NCI-H69 (cell line): ENCODE measurements around the gene GDF11.

ENCODE experiments used
- DNase-seq: peaks from one replicate; lab custom pipeline; 2025; lab: John Stamatoyannopoulos, UW

The GDF11 gene

DNA sequence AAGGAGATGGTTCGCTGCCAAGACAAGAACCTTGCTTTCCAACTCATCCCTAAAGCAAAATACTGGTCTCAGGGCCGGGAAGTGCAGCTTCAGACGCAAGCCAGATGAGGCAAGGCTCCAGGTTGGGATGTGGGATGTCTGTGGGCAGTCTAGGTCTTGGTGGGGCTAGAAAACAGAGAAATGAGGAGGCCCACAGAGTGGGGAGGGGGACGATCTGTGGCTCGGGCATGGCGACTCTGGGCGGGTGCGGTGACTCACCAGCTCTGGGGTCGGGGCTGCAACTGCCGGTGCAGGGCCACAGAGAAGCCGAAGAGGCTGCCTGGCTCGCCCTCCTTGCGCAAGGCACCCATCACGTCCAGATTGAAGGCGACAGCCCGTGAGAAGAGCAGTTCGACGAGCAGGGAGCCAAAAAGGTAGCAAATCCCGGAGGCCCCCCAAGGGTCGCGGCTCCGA is 35.7 kb upstream of the GDF11 start:
- peak; percentile 41 for DNase-seq

DNA sequence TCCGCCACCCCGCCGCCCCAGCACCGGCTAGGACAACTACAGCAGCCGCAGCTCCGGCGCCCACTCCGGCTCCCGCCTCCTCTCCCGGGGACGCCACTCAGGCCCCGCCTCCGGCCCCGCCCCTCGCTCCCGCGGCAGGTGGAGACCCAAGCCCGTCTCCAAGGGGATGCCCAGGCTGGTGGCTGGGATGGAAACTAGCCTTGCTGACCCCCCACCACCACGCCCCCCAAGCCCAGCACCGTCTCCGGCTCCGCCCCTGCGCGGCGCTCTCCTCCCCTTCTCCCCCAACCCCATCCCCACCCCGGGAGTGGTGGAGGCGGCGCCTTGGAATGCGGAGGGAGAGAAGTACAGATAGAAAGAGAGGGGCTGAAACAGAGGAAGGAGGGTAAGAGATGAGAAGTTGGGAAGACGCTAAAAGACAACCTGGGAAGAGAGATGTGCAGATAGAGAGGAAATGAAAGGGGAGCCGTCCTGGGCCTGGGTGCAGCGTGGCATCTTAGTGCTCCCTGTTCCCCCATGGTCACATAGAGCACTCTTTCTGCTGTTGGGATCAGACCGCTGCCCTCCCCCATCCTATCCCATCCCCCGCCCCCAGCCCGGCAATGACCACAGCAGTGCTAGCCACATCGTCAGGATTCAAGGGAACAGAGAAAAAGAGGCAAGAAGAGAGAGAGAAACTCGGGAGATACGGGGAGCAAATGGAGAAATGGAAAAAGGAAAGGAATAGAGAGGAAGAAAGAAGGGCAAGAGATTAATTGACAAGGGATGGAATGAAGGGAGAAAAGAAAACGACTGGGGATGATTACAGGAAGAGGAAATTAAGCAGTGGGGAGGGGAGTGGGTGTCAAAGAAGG is 34.9 kb upstream of the GDF11 start, which contains the start of gene ITGA7:
Gene ITGA7 (minus strand): TSS at position 64 of the 854 bp plus-strand sequence. CDS start 222 bp downstream, outside the sequence.
- DNase-seq, result peak; percentile 89

DNA sequence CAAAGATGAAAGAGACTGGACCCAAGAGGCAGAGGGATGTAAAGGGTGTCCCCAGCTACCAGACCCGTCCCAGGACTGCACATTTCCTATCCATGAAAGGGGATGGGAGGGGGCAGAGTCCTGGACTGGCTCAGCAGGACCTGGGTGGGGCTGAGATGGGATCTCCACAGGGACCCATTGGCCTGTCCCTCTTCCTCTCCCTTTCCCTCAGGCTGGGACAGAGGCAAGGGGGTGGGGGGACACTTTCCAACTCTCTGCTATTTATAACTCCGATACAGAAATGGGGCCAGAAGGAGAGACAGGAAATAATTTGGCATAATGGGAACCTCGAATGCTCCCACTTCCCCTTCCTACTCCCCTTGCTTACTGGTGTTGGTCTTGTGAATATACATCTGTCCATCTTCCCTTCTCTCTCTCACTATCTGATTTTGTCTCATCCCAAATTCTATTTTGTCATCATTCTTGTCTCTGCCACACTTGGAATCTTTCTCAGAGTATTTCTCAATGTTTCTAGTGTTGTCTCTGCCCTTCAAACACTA is 34.2 kb upstream of the GDF11 start:
- DNase-seq, result no peak

DNA sequence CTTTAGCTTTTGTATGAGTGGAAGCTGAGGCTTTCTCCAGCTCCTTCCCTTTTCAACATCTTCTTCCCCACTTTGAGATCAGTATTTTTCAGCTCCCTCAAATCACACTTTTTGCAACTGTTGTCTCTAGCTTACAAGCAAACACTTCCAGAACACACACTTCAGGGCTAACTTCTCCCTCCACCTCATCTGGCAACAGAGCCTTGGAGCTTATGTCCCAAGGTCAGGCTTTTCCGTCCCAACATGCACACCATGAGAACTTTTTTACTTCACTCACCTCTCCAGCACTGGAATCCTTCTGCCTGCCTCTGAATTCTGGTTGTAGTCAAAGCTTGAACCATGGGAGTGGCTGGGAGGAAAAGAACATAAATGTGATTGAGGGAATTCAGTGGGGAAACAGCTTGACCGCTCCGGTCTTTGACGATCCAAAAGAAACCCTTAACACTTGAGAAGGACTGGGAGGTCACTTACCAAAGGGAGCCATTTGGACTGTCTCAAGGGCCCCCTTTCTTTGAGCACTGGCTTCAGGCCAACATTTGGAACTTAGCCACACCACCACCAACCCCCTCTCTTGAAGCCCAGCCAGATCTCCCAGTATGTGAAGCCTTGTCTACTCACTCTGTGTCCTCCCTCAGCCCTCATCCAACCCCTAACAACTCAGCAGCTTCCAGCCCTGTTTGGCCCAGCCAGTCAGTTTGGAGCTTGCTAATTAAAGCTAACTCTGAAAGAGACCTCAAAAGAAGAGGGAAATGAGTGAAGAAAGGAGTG is 31.0 kb upstream of the GDF11 start:
- no peak for DNase-seq

DNA sequence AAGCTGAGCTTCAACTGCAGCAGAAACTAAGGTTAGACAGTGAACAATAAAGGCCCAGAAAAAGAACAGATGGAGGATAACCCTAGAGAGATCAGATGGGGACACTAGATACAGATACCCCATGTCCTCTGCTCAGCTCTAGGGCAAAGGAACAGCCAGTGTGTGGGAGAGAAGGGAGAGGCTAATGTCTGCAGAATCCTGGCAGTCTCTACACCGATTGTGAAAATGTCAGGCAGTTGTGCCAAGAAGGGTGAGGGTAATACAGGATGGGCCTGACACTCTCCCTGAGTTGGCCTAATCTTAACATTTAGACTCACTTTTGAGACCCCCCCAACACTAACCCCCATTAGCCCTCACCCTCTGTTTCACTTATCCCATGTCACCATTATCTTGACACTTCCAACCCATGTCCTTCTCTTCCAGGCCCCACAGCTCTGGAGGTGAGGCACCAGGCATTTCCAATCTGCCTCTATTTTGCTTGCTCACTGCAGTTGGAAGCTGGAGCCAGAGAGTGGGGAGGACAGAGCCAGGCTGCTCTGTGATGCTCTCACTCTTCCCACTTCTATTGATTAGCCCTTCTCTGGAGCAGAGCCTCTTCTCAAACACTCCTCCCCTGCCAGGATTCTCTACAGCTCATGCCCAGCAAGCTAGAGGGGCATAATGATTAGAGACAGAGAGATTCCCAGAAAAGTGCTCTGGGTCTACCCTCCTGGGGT is 30.1 kb upstream of the GDF11 start:
- DNase-seq, result no peak

DNA sequence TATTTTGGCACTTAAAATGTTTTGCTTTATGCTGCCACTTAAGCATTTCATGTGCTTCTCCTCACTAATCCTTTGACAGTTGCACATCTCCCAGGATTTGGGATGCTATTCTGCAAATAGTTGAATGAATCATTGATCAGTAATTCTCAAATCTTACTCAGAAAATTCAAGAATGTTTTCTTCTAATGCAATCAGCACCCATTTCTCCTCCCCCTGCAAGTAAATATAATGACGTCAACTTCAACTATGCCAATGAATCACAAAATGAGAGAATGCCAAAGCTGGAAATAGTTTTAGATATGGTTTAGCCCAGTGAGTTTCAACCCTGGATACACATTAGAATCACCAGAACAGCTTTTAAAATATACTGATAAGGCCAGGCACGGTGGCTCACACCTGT is 29.2 kb upstream of the GDF11 start:
- no peak for DNase-seq

DNA sequence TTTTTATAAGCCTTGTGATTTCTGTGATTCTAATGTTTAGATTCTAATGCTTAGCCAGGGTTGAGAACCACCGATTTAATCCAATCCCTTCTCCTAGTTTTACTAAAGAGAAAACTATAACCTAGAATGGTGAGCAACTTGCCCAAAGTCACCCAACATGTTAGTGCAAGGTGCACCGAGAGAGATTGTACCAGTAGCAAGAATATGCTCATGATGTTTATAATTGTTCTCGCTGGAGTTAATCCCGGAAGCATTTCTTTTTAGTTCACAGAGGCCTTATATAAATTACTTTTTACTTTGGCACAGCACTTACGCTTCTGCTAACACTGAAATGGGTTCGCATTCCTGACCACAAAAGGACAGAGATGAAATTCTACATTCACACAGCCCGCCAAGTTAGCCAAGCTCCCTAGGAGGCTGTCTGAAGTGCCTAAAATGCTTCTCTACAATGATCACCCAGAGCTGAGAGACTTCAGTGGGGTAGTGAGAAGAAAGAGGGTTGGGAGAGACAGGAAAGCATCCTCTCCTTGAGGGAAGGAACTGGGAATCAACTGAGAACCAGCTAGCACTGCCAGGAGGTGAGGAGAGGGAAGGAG is 27.7 kb upstream of the GDF11 start:
- DNase-seq, result peak; percentile 48

DNA sequence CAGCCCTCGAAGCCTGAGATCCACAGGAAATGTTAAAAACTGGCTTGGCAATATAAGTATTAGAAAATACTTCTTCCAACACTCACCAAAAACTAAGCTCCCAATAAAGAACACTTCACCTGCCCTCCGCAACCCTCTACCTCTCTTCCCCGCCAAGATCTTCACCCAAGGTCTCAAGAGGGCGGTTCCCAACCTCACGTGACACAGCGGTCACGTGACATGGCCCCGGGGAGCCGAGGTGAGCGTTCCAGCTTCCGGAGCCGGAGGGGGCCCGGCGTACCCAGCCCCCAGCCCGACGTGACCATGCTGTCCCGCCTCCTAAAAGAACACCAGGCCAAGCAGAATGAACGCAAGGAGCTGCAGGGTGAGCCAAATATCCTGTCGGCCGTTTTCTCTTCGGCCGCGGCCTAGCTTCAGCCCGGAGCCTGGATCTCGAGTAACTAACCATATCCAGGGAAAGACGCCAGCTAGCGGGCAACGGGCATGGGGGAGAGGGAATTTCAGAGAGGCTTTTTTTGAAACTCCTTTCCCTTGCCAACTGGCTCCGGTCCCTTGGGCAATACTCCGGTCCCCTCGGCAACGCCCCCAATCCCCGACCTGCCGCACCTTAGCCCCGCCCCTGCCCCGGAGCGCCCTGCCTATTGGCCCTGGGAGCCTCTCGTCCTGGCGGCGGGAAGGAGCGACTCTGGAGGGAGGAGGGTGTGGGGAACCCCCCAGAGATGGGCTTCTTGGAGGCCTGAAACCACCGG is 26.9 kb upstream of the GDF11 start, which contains the start of gene BLOC1S1:
Gene BLOC1S1 (plus strand): TSS at position 214 of the 749 bp plus-strand sequence. CDS start 6 bp downstream, at position 220.
- peak; percentile 99 for DNase-seq

DNA sequence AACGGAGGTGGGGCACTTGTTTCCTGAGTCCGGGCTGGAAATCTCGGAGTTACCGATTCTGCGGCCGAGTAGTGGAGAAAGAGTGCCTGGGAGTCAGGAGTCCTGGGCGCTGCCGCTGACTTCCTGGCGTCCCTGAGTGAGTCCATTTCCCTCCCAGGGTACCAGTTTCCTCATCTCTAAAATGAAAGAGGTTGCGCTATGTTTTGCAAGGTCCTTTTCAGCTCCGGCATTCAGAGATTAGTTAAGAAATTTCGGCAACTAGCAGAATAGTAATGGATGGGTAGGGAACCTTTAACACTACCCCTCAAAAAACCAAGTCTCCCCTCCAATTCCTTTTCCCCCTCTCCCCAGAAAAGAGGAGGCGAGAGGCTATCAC is 26.4 kb upstream of the GDF11 start:
- DNase-seq, result no peak

DNA sequence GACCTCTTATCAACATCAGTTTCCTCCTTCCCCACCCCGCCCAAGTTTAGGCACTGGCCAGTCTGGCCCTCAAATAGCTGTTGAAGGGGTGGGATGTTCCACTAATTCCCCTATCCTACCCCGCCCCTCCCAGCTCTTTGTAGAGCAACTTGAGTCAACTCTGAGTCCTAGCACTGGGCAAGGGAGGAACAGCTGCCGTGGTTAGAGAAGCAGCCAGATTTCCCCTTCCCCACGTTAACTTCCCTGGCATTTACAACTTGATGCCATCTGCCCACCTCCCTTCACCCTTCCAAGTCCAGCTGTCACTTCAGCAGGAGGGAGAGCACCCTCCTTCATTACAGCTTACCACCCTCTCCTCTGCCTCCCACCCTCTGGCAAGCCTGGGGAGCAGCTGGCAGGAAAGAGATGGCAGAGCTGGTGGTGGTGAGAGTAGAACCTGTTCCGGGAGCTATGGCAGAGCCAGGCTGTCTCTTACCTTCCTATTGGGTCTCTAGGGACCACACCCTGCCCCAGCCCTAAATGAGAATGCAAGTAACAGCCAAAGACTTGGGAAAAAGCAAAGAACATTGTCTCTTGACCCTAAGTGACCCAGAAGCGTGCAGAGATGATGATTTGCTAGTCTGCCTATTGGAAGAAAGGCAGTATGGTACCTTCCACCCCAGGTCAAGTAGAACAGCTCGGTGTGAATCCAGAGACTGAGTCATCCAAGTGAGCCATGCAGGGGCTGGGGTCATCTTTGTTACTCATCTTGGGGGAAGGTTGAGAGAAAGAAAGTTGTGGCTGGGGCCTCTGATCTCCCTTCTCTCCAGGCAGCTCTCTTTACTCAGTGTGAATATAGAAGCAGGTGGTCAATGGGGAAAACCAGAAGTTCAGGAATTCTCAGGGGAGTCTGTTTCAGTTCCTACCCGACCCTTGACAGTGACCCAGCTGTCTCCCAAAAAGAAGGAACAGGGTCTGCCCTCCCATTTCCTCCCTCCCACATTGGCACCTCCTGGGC is 25.6 kb upstream of the GDF11 start:
- DNase-seq, result peak; percentile 82

DNA sequence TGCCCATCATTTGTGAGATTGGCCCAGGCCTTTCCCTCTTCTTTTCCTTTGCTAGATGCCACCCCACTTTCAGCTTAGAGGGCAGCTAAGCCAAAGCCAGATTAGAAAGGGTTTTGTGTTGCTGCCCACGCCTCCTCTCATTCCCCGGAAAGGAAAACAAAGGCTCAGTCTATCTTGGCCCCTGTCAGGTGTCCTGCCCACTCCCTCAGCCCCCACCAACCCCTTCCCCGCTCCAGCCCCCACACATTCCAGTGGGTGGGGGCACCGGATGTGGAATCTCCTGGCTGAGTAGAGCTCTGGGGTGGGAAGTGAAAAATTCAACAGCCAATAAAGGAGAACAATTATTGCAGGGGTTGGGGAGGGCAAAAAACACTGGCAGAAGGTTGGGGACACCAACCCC is 24.9 kb upstream of the GDF11 start:
- no peak for DNase-seq

DNA sequence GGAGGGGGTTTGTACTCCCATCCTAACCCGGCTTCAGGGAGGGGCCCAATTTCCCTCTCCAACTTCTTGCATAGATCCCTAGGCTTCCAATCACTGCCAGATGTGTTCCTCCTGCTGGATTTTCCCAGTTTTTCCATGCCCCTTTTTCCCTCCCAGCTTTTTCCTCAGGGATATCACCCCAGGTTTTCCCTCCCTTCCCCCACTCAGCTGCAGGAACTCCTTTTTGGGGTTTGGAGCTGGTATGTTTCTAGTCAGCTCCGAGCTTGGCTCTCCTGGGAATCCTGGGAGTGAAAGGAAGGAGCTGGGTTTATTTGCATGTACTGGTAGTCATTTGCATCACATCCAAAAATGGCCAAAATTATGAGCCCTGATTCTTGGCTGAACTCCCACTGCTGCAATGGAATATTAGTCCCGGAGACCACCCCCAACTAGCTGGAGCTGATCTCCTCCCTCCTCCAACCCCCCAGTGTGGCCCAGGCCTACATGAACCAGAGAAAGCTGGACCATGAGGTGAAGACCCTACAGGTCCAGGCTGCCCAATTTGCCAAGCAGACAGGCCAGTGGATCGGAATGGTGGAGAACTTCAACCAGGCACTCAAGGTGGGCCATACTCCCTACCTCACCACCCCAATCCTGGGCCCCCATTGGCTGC is 24.2 kb upstream of the GDF11 start:
- no peak for DNase-seq

DNA sequence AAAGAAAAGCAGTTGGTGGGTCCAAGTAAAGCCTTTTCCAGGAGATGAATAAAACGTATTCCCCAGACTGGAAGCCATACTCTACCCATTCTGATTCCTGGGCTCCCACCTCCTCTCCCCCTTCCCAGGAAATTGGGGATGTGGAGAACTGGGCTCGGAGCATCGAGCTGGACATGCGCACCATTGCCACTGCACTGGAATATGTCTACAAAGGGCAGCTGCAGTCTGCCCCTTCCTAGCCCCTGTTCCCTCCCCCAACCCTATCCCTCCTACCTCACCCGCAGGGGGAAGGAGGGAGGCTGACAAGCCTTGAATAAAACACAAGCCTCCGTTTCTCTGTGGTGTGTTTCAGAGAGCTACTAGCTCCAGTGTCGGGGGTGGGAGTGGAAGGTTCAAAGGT is 23.6 kb upstream of the GDF11 start:
- DNase-seq, result no peak

DNA sequence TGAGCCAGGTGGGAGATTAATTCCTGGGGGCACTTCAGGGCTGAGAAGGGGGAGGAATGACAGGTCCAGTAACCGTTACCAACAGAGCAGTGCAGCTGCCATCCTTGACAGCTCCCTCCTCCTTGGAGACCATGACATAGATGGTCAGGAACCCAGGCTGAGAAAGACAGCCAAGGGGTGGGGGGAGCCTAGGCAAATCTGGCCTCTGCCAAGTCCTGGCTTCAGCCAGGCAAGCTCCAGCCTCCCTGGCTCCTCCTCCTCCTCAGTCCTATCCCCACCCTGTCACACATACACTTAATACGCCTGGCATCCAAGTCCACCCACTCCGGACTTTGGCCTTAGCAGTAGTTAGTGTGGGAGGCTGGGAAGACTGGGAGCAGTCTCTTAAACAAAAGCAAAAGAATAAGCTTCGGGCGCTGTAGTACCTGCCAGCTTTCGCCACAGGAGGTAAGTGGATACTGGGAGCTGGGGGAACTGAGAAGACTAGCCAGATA is 22.8 kb upstream of the GDF11 start, which contains the start of gene RDH5:
Gene RDH5 (plus strand): TSS at position 323 of the 494 bp plus-strand sequence. CDS start 792 bp downstream, outside the sequence.
- DNase-seq, result no peak

DNA sequence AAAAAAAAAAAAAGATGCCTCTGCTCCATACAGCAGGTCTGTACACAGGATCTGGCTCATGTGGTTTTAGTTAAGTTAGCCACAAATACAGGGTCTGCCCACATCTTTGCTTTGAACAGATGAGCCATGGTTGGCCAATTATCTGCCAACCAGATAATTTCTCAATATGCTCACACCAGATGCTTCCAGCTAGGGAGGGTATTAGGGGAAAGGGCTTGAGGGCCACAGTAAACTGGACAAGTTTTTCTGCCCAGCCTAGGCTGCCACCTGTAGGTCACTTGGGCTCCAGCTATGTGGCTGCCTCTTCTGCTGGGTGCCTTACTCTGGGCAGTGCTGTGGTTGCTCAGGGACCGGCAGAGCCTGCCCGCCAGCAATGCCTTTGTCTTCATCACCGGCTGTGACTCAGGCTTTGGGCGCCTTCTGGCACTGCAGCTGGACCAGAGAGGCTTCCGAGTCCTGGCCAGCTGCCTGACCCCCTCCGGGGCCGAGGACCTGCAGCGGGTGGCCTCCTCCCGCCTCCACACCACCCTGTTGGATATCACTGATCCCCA is 22.0 kb upstream of the GDF11 start:
- peak; percentile 80 for DNase-seq

DNA sequence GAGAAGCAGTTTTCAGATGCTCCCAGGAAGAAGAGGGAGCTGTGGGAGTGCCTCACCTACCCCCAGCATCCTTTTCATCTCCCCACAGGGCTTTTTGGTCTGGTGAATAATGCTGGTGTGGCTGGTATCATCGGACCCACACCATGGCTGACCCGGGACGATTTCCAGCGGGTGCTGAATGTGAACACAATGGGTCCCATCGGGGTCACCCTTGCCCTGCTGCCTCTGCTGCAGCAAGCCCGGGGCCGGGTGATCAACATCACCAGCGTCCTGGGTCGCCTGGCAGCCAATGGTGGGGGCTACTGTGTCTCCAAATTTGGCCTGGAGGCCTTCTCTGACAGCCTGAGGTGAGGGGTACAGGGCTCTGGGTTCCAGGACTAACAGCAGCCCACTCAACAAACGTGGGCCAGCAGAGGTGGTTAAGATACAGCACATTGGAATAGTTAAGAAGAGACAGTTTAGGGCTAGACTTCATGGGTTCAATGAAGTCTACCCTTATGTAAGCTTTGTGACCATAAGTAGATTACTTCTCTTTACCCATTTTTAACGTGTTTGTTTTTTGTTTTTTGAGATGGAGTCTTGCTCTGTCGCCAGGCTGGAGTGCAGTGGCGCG is 21.2 kb upstream of the GDF11 start:
- DNase-seq, result no peak

DNA sequence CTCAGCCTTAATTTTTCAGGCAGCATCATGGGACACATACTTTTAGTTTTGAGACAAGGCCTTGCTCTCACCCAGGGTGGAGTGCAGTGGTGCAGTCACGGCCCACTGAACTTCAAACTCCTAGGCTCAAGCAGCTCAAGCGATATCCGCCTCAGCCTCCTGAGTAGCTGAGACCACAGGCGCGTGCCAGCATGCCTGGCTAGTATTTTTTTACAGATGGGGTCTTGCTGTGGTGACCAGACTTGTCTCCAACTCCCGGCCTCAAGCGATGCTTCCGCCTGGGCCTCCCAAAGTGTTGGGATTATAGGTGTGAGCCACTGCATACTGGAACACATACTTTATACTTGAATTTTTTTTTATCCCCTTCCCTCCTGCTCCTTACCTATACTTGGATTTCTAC is 20.0 kb upstream of the GDF11 start:
- DNase-seq, result no peak
